Fibroblast of gingiva (primary cell): ENCODE data around the gene CLNK.

Source experiments
- DNase-seq: peaks from one replicate; pipeline ENCODE4 v3.0.0-alpha.2; 2011; ENCODE audit warnings: low read depth

Gene CLNK

GRCh38 chr4:10456595-10457254 is 227.8 kb downstream of the CLNK start:
- DNase-seq = peak; percentile 48

- DNase-seq = no peak
These were observed 228.3 kb downstream of the CLNK start for GRCh38 chr4:10456260-10456594.

GRCh38 chr4:10455133-10455532 is 229.4 kb downstream of the CLNK start:
- DNase-seq = no peak

- DNase-seq = no peak
These were observed 229.8 kb downstream of the CLNK start for GRCh38 chr4:10454726-10455125.

DNA sequence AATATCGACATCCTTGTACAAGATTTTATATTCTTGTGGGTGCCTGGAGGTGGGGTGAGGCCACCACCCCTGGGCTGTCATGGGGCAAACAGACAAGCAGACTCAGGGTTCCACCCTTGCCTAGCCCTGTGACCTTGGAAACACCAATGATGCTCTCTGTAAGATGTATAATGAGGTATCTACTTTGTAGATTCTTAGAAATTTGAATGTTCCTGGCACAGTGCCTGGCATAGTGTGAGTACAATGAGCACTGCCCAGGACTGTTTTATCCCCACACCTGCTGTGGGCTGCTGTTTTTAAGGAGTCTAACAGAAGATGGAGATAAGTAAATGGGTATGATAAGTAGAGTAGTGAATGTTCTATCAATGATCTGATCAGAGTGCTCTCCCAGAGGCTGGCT is 230.4 kb downstream of the CLNK start:
- DNase-seq = no peak

DNA sequence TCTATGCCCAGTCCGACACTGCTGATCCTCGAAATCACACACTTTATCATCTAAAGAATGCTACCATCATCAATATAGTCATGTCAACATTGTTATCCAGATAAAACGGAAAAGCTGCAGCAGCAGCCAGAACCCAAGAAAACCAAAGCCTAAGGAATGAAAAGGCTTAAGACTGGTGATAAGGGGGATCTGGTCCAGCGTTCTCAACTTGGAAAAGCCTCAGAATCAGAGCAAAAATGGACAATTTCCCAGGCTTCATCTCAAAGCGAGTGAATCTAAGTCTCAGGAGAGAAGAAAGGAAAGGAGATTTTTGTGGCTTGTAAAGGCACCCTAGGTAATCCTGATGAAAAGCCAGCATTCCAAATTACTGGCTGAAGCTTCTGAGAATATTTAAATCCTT is 235.6 kb downstream of the CLNK start:
- no peak for DNase-seq

- no peak for DNase-seq
These were observed 241.6 kb downstream of the CLNK start for GRCh38 chr4:10442976-10443375.

DNA sequence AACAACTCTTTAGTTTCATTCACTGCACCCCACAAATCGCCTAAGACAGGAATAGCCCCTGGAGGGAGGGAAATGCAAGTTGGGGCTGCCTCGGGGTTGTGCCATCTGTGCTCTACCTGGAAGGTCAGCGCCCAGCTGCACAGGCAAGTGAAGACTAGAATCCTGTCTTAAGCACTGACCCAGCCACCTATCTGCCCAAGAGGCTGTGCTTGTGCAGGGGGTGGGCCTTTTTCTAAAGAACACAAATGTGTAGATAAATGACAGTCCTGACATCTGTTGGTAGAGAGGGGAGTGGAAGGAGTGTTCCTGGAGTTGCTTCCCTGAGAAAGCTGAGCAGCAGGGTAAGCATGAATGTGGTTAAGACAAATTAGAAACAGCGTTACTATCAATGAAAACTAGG is 243.1 kb downstream of the CLNK start:
- no peak for DNase-seq

GRCh38 chr4:10438924-10439323 is 245.6 kb downstream of the CLNK start:
- DNase-seq = no peak

DNA sequence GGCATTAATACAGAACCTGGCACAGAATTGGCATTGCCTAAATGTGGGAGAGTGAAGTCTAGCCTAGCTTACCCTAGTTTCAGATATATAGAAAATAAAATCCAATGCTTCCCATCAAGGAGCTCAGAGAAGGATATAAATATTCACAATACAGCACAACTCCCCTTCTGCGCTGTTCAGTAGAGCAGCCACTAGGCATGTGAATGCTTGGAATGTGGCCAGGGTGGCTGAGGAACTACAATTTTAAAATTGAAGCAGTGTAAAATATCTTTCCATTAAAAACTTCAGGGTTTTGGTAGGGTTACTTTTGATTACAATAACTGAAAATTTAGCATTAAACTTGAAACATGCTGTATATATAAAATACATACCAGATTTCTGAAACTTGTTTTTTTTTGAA is 246.8 kb downstream of the CLNK start:
- DNase-seq = no peak
